ENCODE measurements around the gene LRRC4. TPM values are rescaled to one million over a fixed set of nuclear protein-coding genes. Genes with fewer than 3 reads are reported as not detected.

LRRC4 gene
- total RNA-seq, 1 experiment from 2014 or later, result 10.4 TPM

- TF ChIP-seq, protein P1, sequence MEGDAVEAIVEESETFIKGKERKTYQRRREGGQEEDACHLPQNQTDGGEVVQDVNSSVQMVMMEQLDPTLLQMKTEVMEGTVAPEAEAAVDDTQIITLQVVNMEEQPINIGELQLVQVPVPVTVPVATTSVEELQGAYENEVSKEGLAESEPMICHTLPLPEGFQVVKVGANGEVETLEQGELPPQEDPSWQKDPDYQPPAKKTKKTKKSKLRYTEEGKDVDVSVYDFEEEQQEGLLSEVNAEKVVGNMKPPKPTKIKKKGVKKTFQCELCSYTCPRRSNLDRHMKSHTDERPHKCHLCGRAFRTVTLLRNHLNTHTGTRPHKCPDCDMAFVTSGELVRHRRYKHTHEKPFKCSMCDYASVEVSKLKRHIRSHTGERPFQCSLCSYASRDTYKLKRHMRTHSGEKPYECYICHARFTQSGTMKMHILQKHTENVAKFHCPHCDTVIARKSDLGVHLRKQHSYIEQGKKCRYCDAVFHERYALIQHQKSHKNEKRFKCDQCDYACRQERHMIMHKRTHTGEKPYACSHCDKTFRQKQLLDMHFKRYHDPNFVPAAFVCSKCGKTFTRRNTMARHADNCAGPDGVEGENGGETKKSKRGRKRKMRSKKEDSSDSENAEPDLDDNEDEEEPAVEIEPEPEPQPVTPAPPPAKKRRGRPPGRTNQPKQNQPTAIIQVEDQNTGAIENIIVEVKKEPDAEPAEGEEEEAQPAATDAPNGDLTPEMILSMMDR (conservative IDR thresholded peaks at IDR 0.05), result no peak
- H3K4ac ChIP-seq (ENCODE audit: low read depth, low read length), result no peak overlapping the region
- no peaks in the 10 kb centered on the region; the same call in 1 of the 2 replicates for H3K4me1 ChIP-seq (ENCODE audit: insufficient read depth, low read length)
- no peak overlapping the region for H4K91ac ChIP-seq (ENCODE audit: insufficient read length, low read depth, low read length)
- H2BK5ac ChIP-seq (ENCODE audit: insufficient read length, low read length), result no peak overlapping the region
- no peaks in the 10 kb centered on the region for H3K23me2 ChIP-seq (ENCODE audit: insufficient read length, low read depth, low read length, poor library complexity, severe bottlenecking)
- H3K4me2 ChIP-seq (ENCODE audit: insufficient read depth, insufficient read length, low read length), result no peak overlapping the region
- H3K18ac ChIP-seq (ENCODE audit: insufficient read length, low read depth, low read length), result no peak overlapping the region
- Mint-ChIP-seq H3K27ac (no peak overlapping the region), H3K4me1 (peaks cover 27 to 33% of the 10 kb centered on the region in 2 experiments), H3K27me3 (ENCODE audit: low read depth) (no peaks in the 10 kb centered on the region; the same call in 1 of the 2 replicates), H3K36me3 (ENCODE audit: insufficient read depth in 1 of 3, low read depth in 3 of 3) (peaks cover 0 to 4% (median 0%) of the 10 kb centered on the region in 3 experiments; a peak in 3 of 7 replicates), H3K4me3 (no peak overlapping the region), H3K9me3 (no peaks in the 10 kb centered on the region)
- no peak overlapping the region for H3K56ac ChIP-seq (ENCODE audit: insufficient read length, low read depth, low read length)
- no peak overlapping the region for H2AFZ ChIP-seq (ENCODE audit: low read length)
- no peak overlapping the region for H3K9ac ChIP-seq (ENCODE audit: extremely low read depth, insufficient read length, low read length)
- WGBS (ENCODE audit: extremely low coverage, insufficient read length, low lambda C conversion rate), result no CpG with 5 or more reads among the region's 2 CpGs
- no peak overlapping the region for H3K27ac ChIP-seq (ENCODE audit: insufficient read length, low read depth, low read length)
- H4K20me1 ChIP-seq (ENCODE audit: control insufficient read depth, insufficient read depth, insufficient read length), result no peaks in the 10 kb centered on the region
- no peak overlapping the region for H3K14ac ChIP-seq (ENCODE audit: insufficient read depth, low read length)
- H3K27me3 ChIP-seq (ENCODE audit: insufficient read depth, low read length), result no peaks in the 10 kb centered on the region
- H3K79me1 ChIP-seq (ENCODE audit: insufficient read depth, low read depth, low read length, poor library complexity, severe bottlenecking), result no peaks in the 10 kb centered on the region
- H3T11ph ChIP-seq (ENCODE audit: low read length), result no peak overlapping the region
- DNase-seq, result no peak
- no peak overlapping the region for H3K23ac ChIP-seq (ENCODE audit: insufficient read length, low read depth, low read length)
- no peaks in the 10 kb centered on the region for H3K9me3 ChIP-seq (ENCODE audit: control insufficient read depth, low read depth, low read length)
- no peaks in the 10 kb centered on the region for H3K79me2 ChIP-seq (ENCODE audit: insufficient read depth, low read length)
- no peak overlapping the region for H2BK12ac ChIP-seq (ENCODE audit: insufficient read length, low read depth, low read length)
- no peak overlapping the region for H4K5ac ChIP-seq (ENCODE audit: insufficient read length, low read depth, low read length)
- H2AK5ac ChIP-seq (ENCODE audit: insufficient read length, low read length), result no peak overlapping the region
- H2BK120ac ChIP-seq (ENCODE audit: low read depth, low read length, poor library complexity, severe bottlenecking), result no peak overlapping the region
- H2BK20ac ChIP-seq (ENCODE audit: low read depth, low read length, poor library complexity, severe bottlenecking), result no peak overlapping the region
- H4K8ac ChIP-seq (replicated peaks; ENCODE audit: insufficient read length, low read depth, low read length), result no peak overlapping the region
- H2BK15ac ChIP-seq (ENCODE audit: low read depth, low read length), result no peak overlapping the region
Measured at GRCh38 chr7:128008744-128009143, 22.5 kb downstream of the LRRC4 start.
